Liver (tissue), 3 donors: ENCODE data around the gene KLK3.

Source experiments
- EGR1 ChIP-seq, 2 donors: IDR thresholded peaks; 2 replicates each; pipeline ENCODE4 v1.6.1; 2016 to 2018; ENCODE audit warnings: antibody characterized with exemption in 2 of 2, low read depth in 2 of 2
- TAF1 ChIP-seq: conservative IDR thresholded peaks from 2 replicates; pipeline ENCODE4 v1.6.1; 2016; ENCODE audit warnings: antibody characterized with exemption, mild to moderate bottlenecking
- TF ChIP-seq, protein P1 (sequence below): fragments of 150-350 bp; IDR thresholded peaks from 2 replicates; pipeline ENCODE4 v1.5.1; 2017; ENCODE audit warnings: improper control_type of control experiment, low read depth, low read length; ENCODE audit not compliant: missing input control
- donor health status: healthy.
- donor health status: healthy.

GRCh38 chr19:50861010-50861409, 6.3 kb downstream of the KLK3 start:
- TF ChIP-seq TAF1 (no peak), EGR1 (IDR thresholded peaks at IDR 0.05; ENCODE audit: low read depth in 2 of 2) (no peak)
- TF ChIP-seq, protein P1, sequence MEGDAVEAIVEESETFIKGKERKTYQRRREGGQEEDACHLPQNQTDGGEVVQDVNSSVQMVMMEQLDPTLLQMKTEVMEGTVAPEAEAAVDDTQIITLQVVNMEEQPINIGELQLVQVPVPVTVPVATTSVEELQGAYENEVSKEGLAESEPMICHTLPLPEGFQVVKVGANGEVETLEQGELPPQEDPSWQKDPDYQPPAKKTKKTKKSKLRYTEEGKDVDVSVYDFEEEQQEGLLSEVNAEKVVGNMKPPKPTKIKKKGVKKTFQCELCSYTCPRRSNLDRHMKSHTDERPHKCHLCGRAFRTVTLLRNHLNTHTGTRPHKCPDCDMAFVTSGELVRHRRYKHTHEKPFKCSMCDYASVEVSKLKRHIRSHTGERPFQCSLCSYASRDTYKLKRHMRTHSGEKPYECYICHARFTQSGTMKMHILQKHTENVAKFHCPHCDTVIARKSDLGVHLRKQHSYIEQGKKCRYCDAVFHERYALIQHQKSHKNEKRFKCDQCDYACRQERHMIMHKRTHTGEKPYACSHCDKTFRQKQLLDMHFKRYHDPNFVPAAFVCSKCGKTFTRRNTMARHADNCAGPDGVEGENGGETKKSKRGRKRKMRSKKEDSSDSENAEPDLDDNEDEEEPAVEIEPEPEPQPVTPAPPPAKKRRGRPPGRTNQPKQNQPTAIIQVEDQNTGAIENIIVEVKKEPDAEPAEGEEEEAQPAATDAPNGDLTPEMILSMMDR: no peak
